HG02588 (cell line): Measurements from ENCODE around the gene RIMS4.
"Not testable (repeated sequence)": the region's sequence is repeated elsewhere in the genome, so short reads cannot be mapped to it uniquely, and the experiment has no call there.

ENCODE experiments used
- ATAC-seq: cut with Tn5 transposase; IDR thresholded peaks from one replicate; pipeline ENCODE4 v1.9.1; 2021; ENCODE audit warnings: mild to moderate bottlenecking, moderate library complexity; ENCODE audit not compliant: unreplicated experiment

The RIMS4 gene

DNA sequence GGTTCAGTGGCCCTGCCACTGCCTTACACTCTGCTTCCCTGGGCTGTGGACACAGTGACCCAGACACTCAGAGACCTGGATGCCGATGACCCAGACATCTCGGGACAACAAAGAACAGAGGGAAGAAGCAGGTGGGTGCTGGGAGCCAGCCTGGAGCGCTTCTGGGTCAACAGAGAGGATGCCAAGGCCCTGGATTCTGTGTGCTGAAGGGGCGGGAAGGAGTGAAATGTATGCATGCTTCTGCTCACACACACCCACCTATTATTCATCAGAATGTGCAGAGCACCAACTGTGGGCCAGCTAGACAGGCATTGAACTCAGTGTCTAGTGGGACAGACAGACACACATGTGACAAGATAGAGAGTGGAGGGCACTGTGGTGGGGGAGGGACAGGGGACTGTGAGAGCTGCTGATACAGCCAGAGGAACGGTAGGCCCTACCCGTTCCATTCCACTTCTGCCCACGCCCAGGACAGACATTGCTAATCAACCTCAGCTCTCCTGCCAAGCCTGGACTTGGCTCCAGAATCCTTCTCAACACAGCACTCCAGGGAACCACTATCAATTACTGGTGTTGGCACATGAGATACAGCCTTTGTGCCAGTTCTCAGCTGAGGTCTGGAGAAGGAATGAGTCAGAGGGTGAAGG lies 44.5 kb downstream of the RIMS4 start:
- ATAC-seq = no peak

- ATAC-seq = no peak
Observed at GRCh38 chr20:44765091-44765490, 45.3 kb downstream of the RIMS4 start.

DNA sequence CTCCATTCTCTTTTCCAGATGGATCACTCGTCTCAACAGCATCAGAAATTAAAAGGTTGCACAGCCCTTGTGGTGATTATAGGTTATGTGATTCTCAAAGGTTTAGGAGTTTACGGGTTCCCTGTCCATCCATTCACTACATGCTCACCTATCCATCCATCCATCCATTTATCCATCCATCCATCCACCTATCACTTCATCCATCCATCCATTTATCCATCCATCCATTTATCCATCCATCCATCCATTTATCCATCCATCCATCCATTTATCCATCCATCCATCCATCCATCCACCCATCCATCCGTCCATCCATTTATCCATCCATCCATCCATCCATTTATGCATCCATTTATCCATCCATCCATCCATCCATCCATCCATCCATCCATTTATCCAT lies 46.5 kb downstream of the RIMS4 start:
- ATAC-seq = not testable (repeated sequence)

GRCh38 chr20:44762466-44763140 lies 47.7 kb downstream of the RIMS4 start:
- no peak for ATAC-seq

DNA sequence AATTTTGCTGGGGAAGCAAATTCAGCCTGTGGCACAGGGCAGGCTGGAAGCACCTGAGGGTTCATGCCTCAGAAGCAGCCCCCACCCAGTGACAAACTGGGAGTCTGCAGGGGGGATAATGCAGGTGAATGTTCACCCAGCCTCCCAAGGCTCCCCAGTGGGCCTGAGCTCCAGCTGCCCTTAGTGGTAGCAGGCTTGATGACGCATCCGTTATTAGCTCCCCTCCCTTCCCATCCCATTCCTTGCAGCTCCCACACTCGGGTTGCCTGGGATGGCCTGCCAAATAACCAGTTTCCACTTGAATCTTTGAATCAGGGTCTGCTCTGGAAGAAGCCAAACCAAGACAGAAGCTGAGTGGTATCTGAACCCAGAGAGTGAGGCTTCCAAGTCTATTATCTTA lies 48.9 kb downstream of the RIMS4 start:
- no peak for ATAC-seq

- ATAC-seq = no peak
Observed at GRCh38 chr20:44759595-44759994, 50.8 kb downstream of the RIMS4 start.

DNA sequence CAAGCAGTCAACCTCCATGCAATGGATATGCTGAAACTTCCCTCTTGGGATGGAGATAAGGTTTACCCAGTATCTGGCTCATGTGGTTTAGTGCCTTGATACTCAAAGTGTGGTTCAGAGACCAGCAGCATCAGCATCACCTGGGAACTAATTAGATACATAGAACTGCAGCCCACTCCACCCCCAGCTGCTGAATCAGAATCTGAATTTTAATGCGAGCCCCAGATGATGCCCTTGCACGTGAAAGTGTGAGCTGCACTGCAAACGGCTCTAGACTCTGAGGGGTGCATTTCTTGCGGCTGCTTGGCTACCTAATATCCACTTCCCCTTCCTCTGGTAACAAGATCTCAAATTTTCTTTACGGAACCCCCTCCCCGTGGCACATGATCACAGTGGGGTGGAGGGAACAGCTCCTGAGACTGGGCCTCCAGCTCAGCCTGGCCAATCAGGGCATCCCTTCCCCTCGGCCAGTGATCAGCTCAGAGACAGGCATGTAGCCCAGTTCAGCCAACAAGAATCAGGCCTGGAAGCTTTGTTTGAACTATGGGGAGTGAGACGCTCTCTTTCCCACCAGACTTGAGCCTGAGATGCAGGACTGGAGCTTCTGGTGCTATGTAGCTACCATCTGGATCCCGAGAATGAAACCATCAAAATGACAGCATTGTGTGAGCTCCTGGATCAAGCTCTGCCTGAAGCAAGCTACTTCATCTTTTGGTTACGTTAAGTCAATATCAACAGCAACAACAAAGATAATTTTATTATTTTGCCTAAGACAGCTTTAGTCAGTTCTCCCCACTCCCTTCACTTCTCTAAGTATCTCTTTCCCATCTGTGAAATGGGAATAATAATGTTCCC lies 51.9 kb downstream of the RIMS4 start:
- ATAC-seq = no peak

- no peak for ATAC-seq
Observed at GRCh38 chr20:44756956-44757355, 53.4 kb downstream of the RIMS4 start.

GRCh38 chr20:44756011-44756688 lies 54.2 kb downstream of the RIMS4 start:
- no peak for ATAC-seq

DNA sequence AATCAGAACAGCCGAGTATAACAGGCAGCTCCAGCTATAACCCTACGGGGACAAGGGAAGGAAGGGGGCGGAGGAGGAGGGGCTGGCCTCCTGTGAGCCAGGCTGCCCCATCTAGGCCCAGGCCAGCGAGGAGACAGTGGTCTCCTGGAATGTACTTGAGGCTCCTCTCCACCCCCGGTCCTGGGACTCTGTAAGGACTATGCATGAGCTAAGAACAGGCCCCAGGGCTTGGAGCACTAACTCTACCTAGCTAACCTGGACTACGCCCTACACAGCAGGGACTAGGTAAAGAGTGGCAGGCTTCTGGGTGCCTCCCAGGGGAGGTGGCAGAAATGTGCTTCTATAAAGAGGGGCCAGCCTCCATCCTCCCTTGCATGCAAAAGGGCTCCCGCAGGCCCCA lies 55.8 kb downstream of the RIMS4 start:
- ATAC-seq = no peak

DNA sequence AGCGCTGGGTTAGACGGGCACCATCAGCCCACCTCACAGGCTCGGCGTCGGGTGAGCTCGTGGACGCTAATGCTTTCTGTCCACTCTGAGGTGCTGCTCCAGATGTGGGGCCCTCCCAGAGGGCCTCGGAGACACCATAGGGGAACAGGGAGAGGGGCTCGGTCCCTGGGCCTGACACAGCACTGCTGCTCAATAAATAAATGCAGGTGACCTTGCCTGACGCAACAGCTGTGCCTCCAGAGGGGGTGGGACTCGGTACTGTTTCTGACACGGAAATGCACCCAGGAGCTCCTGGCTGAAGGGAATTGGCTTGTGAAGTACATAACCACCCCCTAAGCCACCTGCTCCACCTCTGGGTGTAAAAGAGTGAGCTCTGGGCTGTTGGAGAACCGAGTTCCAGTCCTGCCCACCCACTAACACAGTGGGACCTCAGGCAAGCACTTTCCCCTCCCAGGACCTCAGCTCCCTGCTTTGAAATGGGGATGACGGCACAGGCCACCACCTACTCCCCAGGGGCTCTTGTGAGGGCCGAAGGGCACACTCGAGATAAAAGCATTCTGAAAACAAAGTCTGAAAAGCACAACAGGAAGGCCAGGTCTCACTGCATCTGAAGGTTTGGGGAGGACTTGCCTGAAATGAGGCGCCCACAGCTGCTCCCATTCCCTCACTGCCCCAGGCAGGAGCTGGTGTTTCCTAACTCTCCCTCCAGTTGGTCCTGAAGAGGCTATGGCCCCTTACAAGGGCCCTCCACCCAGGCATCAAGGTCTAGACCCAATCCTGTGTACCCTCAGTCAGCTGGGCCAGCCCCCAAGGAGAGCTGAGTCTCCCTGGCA lies 58.0 kb downstream of the RIMS4 start:
- ATAC-seq = no peak

- ATAC-seq = no peak
Observed at GRCh38 chr20:44750081-44750805, 60.1 kb downstream of the RIMS4 start.

DNA sequence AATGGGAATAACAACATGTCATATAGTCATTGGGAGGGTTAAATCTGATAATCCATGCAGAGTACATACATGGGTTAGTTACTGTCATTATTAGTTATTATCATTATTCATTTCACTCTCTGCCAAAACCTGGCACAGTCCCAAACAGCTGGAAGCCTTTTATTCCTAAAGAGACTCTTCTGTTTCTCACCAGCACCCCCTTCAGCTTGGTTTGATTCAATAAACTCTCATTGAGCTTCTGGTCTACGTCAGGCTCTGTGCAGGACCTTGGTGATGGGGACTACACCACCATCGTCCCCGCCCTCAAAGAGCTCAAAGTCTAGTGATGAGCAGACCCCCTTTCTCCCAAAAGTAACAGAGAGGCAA lies 62.4 kb downstream of the RIMS4 start:
- ATAC-seq = no peak

DNA sequence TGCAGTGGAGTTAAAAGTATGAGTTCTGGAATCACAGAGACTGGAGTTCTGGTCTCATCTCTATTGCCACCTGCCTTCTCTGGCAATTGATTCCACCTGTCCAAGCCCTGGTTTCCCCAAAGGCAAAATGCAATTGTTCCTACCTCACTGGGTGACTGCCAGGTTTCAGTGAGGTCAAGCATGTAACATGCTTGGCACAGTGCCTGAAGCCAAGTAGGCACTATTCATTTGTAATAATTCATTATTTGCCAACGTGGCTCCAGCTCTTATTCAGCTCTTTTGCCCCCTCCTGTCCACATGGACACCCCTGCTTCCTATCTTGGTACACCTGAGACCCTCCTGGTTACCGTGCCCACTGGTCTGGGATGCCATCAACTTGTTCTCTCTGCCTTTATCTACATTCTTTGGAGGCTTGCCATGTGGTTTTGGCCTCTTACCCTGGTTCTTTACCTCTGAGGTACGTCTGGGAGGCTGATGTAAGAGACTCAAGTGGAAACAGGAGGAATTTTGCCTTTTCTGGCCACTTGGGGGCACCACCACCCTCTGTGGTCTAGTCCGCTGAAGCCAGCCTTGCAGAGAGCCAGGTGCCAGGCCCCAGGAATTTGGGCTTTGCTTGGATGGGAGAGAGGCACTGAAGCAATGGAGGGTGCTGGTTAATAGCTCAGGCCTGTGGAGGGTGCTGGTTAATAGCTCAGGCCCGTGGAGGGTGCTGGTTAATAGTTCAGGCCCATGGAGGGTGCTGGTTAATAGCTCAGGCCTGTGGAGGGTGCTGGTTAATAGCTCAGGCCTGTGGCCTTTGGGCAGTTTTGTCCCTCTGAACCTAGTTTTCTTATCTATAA lies 63.0 kb downstream of the RIMS4 start:
- ATAC-seq = no peak

- ATAC-seq = no peak
Observed at GRCh38 chr20:44746367-44747165, 63.8 kb downstream of the RIMS4 start.

DNA sequence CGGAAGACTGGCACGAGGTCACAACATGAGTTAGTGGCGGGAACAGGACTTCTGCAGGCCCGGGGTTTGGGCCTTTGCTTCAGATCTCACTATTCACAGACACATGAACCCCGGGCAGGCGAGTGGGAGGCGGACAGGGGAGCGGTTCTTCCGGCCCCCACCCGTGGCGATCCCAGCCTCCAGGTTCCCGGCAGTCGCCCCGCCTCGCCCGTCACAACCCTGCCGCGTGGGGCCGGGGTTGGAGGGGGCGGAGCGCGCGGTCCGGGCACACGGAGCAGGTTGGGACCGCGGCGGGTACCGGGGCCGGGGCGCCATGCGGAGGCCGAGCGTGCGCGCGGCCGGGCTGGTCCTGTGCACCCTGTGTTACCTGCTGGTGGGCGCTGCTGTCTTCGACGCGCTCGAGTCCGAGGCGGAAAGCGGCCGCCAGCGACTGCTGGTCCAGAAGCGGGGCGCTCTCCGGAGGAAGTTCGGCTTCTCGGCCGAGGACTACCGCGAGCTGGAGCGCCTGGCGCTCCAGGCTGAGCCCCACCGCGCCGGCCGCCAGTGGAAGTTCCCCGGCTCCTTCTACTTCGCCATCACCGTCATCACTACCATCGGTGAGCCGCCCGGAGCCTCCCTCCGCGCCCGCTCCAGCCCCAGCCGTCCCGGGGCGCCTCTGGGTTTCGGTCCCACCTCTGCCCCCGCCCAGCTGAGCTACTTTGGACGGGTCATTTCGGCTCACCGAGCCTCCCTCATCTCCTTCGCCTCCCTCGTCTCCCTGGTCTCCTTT lies 64.6 kb downstream of the RIMS4 start, which contains the start of gene KCNK15:
Gene KCNK15 (plus strand): TSS at position 268 of the 769 bp plus-strand sequence. CDS start 46 bp downstream, at position 314.
- no peak for ATAC-seq

DNA sequence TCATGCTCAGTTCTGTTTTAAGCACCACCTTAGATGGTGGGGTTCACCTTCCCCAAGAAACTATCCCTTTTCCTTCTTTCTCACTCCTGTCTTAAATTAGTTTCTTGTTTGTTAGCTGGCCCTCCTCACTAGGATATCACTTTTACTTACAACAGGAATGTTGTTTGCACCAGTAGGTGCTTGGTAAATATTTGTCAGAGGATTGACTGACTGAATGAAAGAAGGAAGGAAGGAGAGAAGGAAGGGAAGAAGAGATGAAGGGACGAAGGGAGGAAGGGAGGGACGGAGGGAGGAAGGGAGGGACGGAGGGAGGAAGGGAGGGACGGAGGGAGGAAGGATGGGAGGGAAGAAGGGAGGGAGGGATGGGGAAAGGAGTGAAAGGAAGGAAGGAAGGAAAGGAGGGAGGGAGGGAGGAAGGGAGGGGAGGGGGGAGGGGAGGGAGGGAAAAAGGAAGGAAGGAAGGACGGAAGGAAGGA lies 65.2 kb downstream of the RIMS4 start:
- no peak for ATAC-seq
